Stimulated activated CD8-positive, alpha-beta memory T cell treated with anti-CD3 and anti-CD28 coated beads, Interleukin-4, amount 100 ng/mL, for 1 hour (primary cell): ENCODE data around the gene PPP2R2D.
A peak's percentile ranks its signal among the peaks of the same experiment; 100 is the strongest.

Experiments
- DNase-seq, 2 donors: peaks; one replicate each; pipeline ENCODE4 v3.0.0-alpha.2; 2020; ENCODE audit warnings: low read depth in 2 of 2, low spot score in 1 of 2

PPP2R2D gene

GRCh38 chr10:131900350-131901152 lies at the start of gene PPP2R2D:
TSS of gene PPP2R2D (plus strand) at chr10:131901008. CDS start at chr10:131901149, 141 bp downstream.
- DNase-seq: peak; percentile 90 to 93

- DNase-seq: no peak
These were observed 49.5 kb upstream of the PPP2R2D start for GRCh38 chr10:131851346-131851745.

- DNase-seq: no peak
These were observed 48.5 kb upstream of the PPP2R2D start for GRCh38 chr10:131852176-131852822.

- DNase-seq: no peak
These were observed 47.8 kb upstream of the PPP2R2D start for GRCh38 chr10:131852823-131853609.

GRCh38 chr10:131853610-131853964 lies 47.2 kb upstream of the PPP2R2D start:
- DNase-seq: no peak

GRCh38 chr10:131854579-131855335 lies 46.1 kb upstream of the PPP2R2D start:
- DNase-seq: no peak

GRCh38 chr10:131855461-131856401 lies 45.1 kb upstream of the PPP2R2D start:
- no peak for DNase-seq

- DNase-seq: no peak
These were observed 44.2 kb upstream of the PPP2R2D start for GRCh38 chr10:131856441-131857094.

- DNase-seq: no peak
These were observed 43.4 kb upstream of the PPP2R2D start for GRCh38 chr10:131857156-131858117.

GRCh38 chr10:131858118-131858515 lies 42.7 kb upstream of the PPP2R2D start:
- DNase-seq: no peak

GRCh38 chr10:131858583-131859340 lies 42.0 kb upstream of the PPP2R2D start:
- no peak for DNase-seq

GRCh38 chr10:131859341-131860020 lies 41.3 kb upstream of the PPP2R2D start:
- DNase-seq: no peak

- DNase-seq: no peak
These were observed 40.5 kb upstream of the PPP2R2D start for GRCh38 chr10:131860311-131860710.

GRCh38 chr10:131860806-131861440 lies 39.9 kb upstream of the PPP2R2D start:
- no peak for DNase-seq

GRCh38 chr10:131862548-131862947 lies 38.3 kb upstream of the PPP2R2D start:
- no peak for DNase-seq

GRCh38 chr10:131865223-131865917 lies 35.4 kb upstream of the PPP2R2D start:
- DNase-seq: no peak
